ENCODE measurements around the gene CMPK1. TPM values are rescaled to one million over a fixed set of nuclear protein-coding genes. Genes with fewer than 3 reads are reported as not detected.

The CMPK1 gene
- total and polyA plus RNA-seq, 10 of the 15 experiments (the other 5 are each of a cell fraction or from before 2014, with no cell fraction given), result 43.7 to 159 (median 85.6) TPM

GRCh38 chr1:47386268-47386667 is 52.7 kb downstream of the CMPK1 start (continued):
- TF ChIP-seq E2F8 (IDR thresholded peaks at IDR 0.05; ENCODE audit: low read depth, partially characterized antibody), result no peak
- TF ChIP-seq USF1 (IDR thresholded peaks at IDR 0.05; ENCODE audit: borderline replicate concordance, extremely low read length, insufficient read depth, low read depth, low read length), result no peak
- no peak for TF ChIP-seq POLR2AphosphoS2 (IDR thresholded peaks at IDR 0.05; ENCODE audit: low read depth, low read length)

- peak; percentile 37 for ATAC-seq
- SMC1A ChIA-PET (ENCODE audit: uncharacterized antibody, unreplicated experiment), result interaction anchor here (1.0 to 2.0 kb wide), 10 partner anchors 10 to 340 kb away, joined by 3 to 10 read pairs (median 4); no protein-coding TSS in a partner anchor
- CTCF ChIA-PET, result interaction anchor here (0.7 to 4.3 kb wide), 26 partner anchors 10 to 338 kb away, joined by 3 to 33 read pairs (median 4); partner anchors contain the start of gene FOXD2
Measured at GRCh38 chr1:47388030-47388890, 54.7 kb downstream of the CMPK1 start.

More at GRCh38 chr1:47388030-47388890, 54.7 kb downstream of the CMPK1 start:
- Histone ChIP-seq H3K4me1 (ENCODE audit: control insufficient read depth, insufficient read depth, low read length) (no peaks in the 10 kb centered on the region), H3K9me3 (replicated peaks; ENCODE audit: control insufficient read depth, insufficient read depth, low read length) (no peaks in the 10 kb centered on the region), H3K27ac (ENCODE audit: control insufficient read depth, insufficient read depth) (no peak overlapping the region), H3K79me2 (ENCODE audit: control insufficient read depth, insufficient read depth, low read length) (no peaks in the 10 kb centered on the region), H3K4me3 (no peak overlapping the region), H3K36me3 (ENCODE audit: control insufficient read depth in 2 of 2, insufficient read depth in 2 of 2, low read length in 1 of 2) (no peaks in the 10 kb centered on the region; a peak in 1 of 4 replicates), H3K4me2 (ENCODE audit: control insufficient read depth, insufficient read depth) (no peak overlapping the region), H4K20me1 (ENCODE audit: control insufficient read depth, insufficient read depth) (no peaks in the 10 kb centered on the region), H3K9ac (ENCODE audit: control insufficient read depth, insufficient read depth, low read length) (no peak overlapping the region), H3K27me3 (replicated peaks in 1 of 2; ENCODE audit: control insufficient read depth in 2 of 2, insufficient read depth in 2 of 2, low read length in 1 of 2) (no peaks in the 10 kb centered on the region), H2AFZ (ENCODE audit: control insufficient read depth, low read depth, low read length) (no peak overlapping the region)
- no TSS peak for BruUV-seq (replicated peaks)
- DNase-seq (ENCODE audit: low read depth, low spot score) (no peak), FAIRE-seq (no peak)
- intact Hi-C loops (cut with micrococcal nuclease; ENCODE audit: unreplicated experiment) (loop anchor here (1.0 to 2.0 kb wide), 3 partner anchors 49 to 338 kb away; no protein-coding TSS in a partner anchor), in situ Hi-C loops (cut with MboI) (loop anchor here (5.0 kb wide), 1 partner anchor 324 kb away; no protein-coding TSS in a partner anchor)
- ChIA-PET RAD21 (ENCODE audit: unreplicated experiment) (interaction anchor here (0.6 to 3.1 kb wide), 12 partner anchors 9 to 338 kb away, joined by 3 to 14 read pairs (median 4); partner anchors contain the start of gene FOXD2), POLR2A (no interaction called here)
- 52% methylated on average over 10 of the region's 10 CpGs for WGBS (ENCODE audit: insufficient coverage, insufficient replicate concordance, low lambda C conversion rate, missing lambda C conversion rate)
- TF ChIP-seq CHD4 (IDR thresholded peaks at IDR 0.05), result no peak
- no peak for TF ChIP-seq ZNF384 (IDR thresholded peaks at IDR 0.05; ENCODE audit: borderline replicate concordance, low read depth, low read length)
- no peak for TF ChIP-seq SUPT20H (IDR thresholded peaks at IDR 0.05; ENCODE audit: borderline replicate concordance, control insufficient read depth, low read depth, low read length)
- TF ChIP-seq NR2C2 (IDR thresholded peaks at IDR 0.05; ENCODE audit: borderline replicate concordance, control insufficient read depth, insufficient read length, low read depth), result no peak
- no peak for TF ChIP-seq POLR2AphosphoS2 (IDR thresholded peaks at IDR 0.05; ENCODE audit: low read depth, low read length)
